H1 (cell line): ENCODE results near the gene GPD1. TPM values are rescaled to one million over a fixed set of nuclear protein-coding genes. Genes with fewer than 3 reads are reported as not detected.

Experiments
- CTCF ChIA-PET: fragments of 300-600 bp; sonication (Branson Sonifier 250); formaldehyde crosslinking; loops from one replicate; lab custom pipeline; 2021; ENCODE audit not compliant: partially characterized antibody; lab: Charles Lee
- POLR2A ChIA-PET: fragments of 300-600 bp; sonication (Branson Sonifier 250); formaldehyde crosslinking; loops from one replicate; lab custom pipeline; 2021; ENCODE audit warnings: inconsistent platforms; ENCODE audit not compliant: partially characterized antibody; lab: Charles Lee
- DNase-seq, 2 experiments: peaks; one replicate each; pipeline versions ENCODE4 v3.0.0 to v3.0.0-alpha.2; 2010 to 2022; ENCODE audit warnings: low spot score in 2 of 2, low read depth in 1 of 2, mixed read lengths in 1 of 2
- FAIRE-seq: peaks from 2 replicates; lab custom pipeline; 2011; peaks lifted over from hg19 to GRCh38; lab: Jason Lieb, UNC
- H2AFZ ChIP-seq: 2 replicates; pipeline ENCODE4 v1.8.1; 2012; ENCODE audit warnings: low read length, inconsistent platforms
- H2AK5ac ChIP-seq: 2 replicates; pipeline ENCODE4 v1.6.1; 2013; ENCODE audit warnings: low read depth, low read length
- H2BK120ac ChIP-seq: replicated peaks from 2 replicates; pipeline ENCODE3; 2013; ENCODE audit warnings: low read depth, low read length, inconsistent platforms
- H2BK12ac ChIP-seq: 2 replicates; pipeline ENCODE4 v1.6.1; 2013; ENCODE audit warnings: low read depth, low read length
- H2BK15ac ChIP-seq: 2 replicates; pipeline ENCODE4 v1.6.1; 2013; ENCODE audit warnings: low read length
- H2BK20ac ChIP-seq: 2 replicates; pipeline ENCODE4 v1.6.1; 2013; ENCODE audit warnings: low read length
- H2BK5ac ChIP-seq: 2 replicates; pipeline ENCODE4 v1.6.1; 2013; ENCODE audit warnings: low read depth, low read length
- H3K14ac ChIP-seq: 2 replicates; pipeline ENCODE4 v1.6.1; 2013; ENCODE audit warnings: inconsistent platforms; ENCODE audit not compliant: insufficient read length
- H3K18ac ChIP-seq: 2 replicates; pipeline ENCODE4 v1.6.1; 2013; ENCODE audit warnings: low read length; ENCODE audit errors: extremely low read depth
- H3K23ac ChIP-seq: 2 replicates; pipeline ENCODE4 v1.6.1; 2013; ENCODE audit warnings: inconsistent platforms; ENCODE audit not compliant: insufficient read length
- H3K23me2 ChIP-seq: 2 replicates; pipeline ENCODE4 v1.6.1; 2013; ENCODE audit warnings: low read depth, low read length
- H3K27ac ChIP-seq: 2 replicates; pipeline ENCODE4 v1.6.1; 2011; ENCODE audit warnings: low read depth, low read length, inconsistent platforms
- H3K27me3 ChIP-seq, 4 experiments: replicated peaks in 1 of 4; 1 replicate in 1 of 4; 2 replicates in 3 of 4; pipeline versions ENCODE4 v1.6.1 to v1.8.1; 2011 to 2013; ENCODE audit warnings: low read length in 3 of 4, mild to moderate bottlenecking in 3 of 4, inconsistent platforms in 2 of 4, mixed read lengths in 2 of 4, moderate library complexity in 1 of 4; ENCODE audit not compliant: control insufficient read depth in 3 of 4, insufficient read depth in 3 of 4; ENCODE audit errors: extremely low read depth in 1 of 4
- H3K36me3 ChIP-seq, 4 experiments: 2 replicates each; pipeline versions ENCODE4 v1.6.1 to v1.8.1; 2011 to 2013; ENCODE audit warnings: mild to moderate bottlenecking in 4 of 4, low read length in 3 of 4, moderate library complexity in 2 of 4, control low read depth in 1 of 4, inconsistent platforms in 1 of 4; ENCODE audit not compliant: insufficient read depth in 4 of 4, control insufficient read depth in 2 of 4
- H3K4ac ChIP-seq: replicated peaks from 2 replicates; pipeline ENCODE3; 2013; ENCODE audit warnings: low read length, low read depth, mixed read lengths, inconsistent platforms; ENCODE audit not compliant: insufficient read length
- H3K4me1 ChIP-seq, 4 experiments: replicated peaks in 1 of 4; 1 replicate in 1 of 4; 2 replicates in 3 of 4; pipeline versions ENCODE4 v1.6.1 to v1.8.1; 2011 to 2013; ENCODE audit warnings: low read length in 3 of 4, inconsistent platforms in 2 of 4, mixed read lengths in 1 of 4; ENCODE audit not compliant: insufficient read depth in 4 of 4, control insufficient read depth in 3 of 4
- H3K4me2 ChIP-seq, 2 experiments: 2 replicates each; pipeline versions ENCODE4 v1.6.1 to v1.8.1; 2011 to 2013; ENCODE audit warnings: low read depth in 2 of 2, low read length in 2 of 2, control low read depth in 1 of 2, inconsistent platforms in 1 of 2, mild to moderate bottlenecking in 1 of 2; ENCODE audit not compliant: insufficient read depth in 1 of 2
- H3K4me3 ChIP-seq, 4 experiments: fragments of 200-600, 300-600 bp in 1 of 4; sonication (generic), shearing (Covaris generic), sonication (Bioruptor Twin) in 1 of 4; 2 replicates each; pipeline versions ENCODE4 v1.5.1 to v1.8.1; 2011 to 2016; ENCODE audit warnings: low read length in 4 of 4, low read depth in 3 of 4, control low read depth in 2 of 4, inconsistent platforms in 2 of 4, mild to moderate bottlenecking in 2 of 4, mixed read lengths in 1 of 4, moderate library complexity in 1 of 4; ENCODE audit not compliant: insufficient read depth in 2 of 4; ENCODE audit errors: extremely low read depth in 1 of 4
- H3K56ac ChIP-seq: replicated peaks from 2 replicates; pipeline ENCODE3; 2013; ENCODE audit warnings: low read depth, mild to moderate bottlenecking, mixed read lengths, low read length, inconsistent platforms; ENCODE audit not compliant: insufficient read length
- H3K79me1 ChIP-seq: 2 replicates; pipeline ENCODE4 v1.6.1; 2013; ENCODE audit warnings: low read depth, low read length, control low read depth
- H3K79me2 ChIP-seq, 2 experiments: 2 replicates each; pipeline versions ENCODE4 v1.6.1 to v1.8.1; 2012 to 2013; ENCODE audit warnings: low read length in 2 of 2, mild to moderate bottlenecking in 2 of 2, inconsistent platforms in 1 of 2; ENCODE audit not compliant: insufficient read depth in 2 of 2, control insufficient read depth in 1 of 2
- H3K9ac ChIP-seq, 4 experiments: replicated peaks in 1 of 4; 1 replicate in 1 of 4; 2 replicates in 3 of 4; pipeline versions ENCODE4 v1.6.1 to v1.8.1; 2011 to 2013; ENCODE audit warnings: low read depth in 3 of 4, low read length in 3 of 4, control low read depth in 2 of 4, mild to moderate bottlenecking in 2 of 4, moderate library complexity in 2 of 4, inconsistent platforms in 1 of 4; ENCODE audit errors: extremely low read depth in 1 of 4
- H3K9me3 ChIP-seq, 2 experiments: 2 replicates each; pipeline versions ENCODE4 v1.6.1 to v1.8.1; 2012 to 2013; ENCODE audit warnings: mild to moderate bottlenecking in 2 of 2, moderate library complexity in 2 of 2, control low read depth in 1 of 2, inconsistent platforms in 1 of 2, low read depth in 1 of 2, low read length in 1 of 2, mixed read lengths in 1 of 2; ENCODE audit not compliant: insufficient read depth in 2 of 2
- H4K20me1 ChIP-seq, 2 experiments: replicated peaks in 1 of 2; 2 replicates each; pipeline versions ENCODE3 to v1.8.1; 2011 to 2013; ENCODE audit warnings: inconsistent platforms in 2 of 2, low read length in 2 of 2, mild to moderate bottlenecking in 1 of 2; ENCODE audit not compliant: insufficient read depth in 2 of 2, control insufficient read depth in 1 of 2
- H4K5ac ChIP-seq: 2 replicates; pipeline ENCODE4 v1.6.1; 2013; ENCODE audit warnings: low read length, low read depth, mixed read lengths, inconsistent platforms; ENCODE audit not compliant: insufficient read length
- H4K8ac ChIP-seq: 2 replicates; pipeline ENCODE4 v1.8.0; 2013; ENCODE audit warnings: mild to moderate bottlenecking, moderate library complexity, low read length, inconsistent platforms; ENCODE audit not compliant: insufficient read depth; ENCODE audit errors: extremely low read depth
- H4K91ac ChIP-seq: replicated peaks from 2 replicates; pipeline ENCODE3; 2013; ENCODE audit warnings: low read length, mixed read lengths, inconsistent platforms; ENCODE audit not compliant: insufficient read length
- TBP ChIP-seq: IDR thresholded peaks from 2 replicates; pipeline ENCODE4 v1.6.1; 2011; ENCODE audit warnings: low read depth, low read length, improper control_type of control experiment
- WGBS, 2 experiments: shearing (Covaris generic) in 1 of 2; methylation state at CpG; one replicate each; pipeline versions ENCODE4 v1.1.6 to v1.1.7; 2013 to 2015; ENCODE audit warnings: low lambda C conversion rate in 2 of 2, mixed read lengths in 2 of 2, inconsistent platforms in 1 of 2, low coverage in 1 of 2, missing lambda C conversion rate in 1 of 2; ENCODE audit not compliant: insufficient replicate concordance in 2 of 2, insufficient coverage in 1 of 2, insufficient read length in 1 of 2; ENCODE audit errors: extremely low coverage in 1 of 2, missing lambda C conversion rate in 1 of 2; 5-methylcytosine and 5-hydroxymethylcytosine counted together
- polyA plus RNA-seq, 7 experiments: library from polyadenylated mRNA; depleted of rRNA in 3 of 7; stranded (reverse) in 5 of 7; unstranded in 2 of 7; fragments of >200 nt in 5 of 7; fragments of 200-250 nt in 2 of 7; gene quantifications; 1 replicate in 5 of 7; 2 replicates in 1 of 7; 4 replicates in 1 of 7; pipeline versions ENCODE4 v1.2.1 to v1.2.3, GENCODE V29; 2011 to 2013; ENCODE audit warnings: missing spikeins in 2 of 7, mixed read lengths in 2 of 7
- total RNA-seq: library from RNA; stranded (reverse); fragmentation: NEBNext Ultra II Directional; extraction: Animal tissue kit (Norgen Biotek cat#: 25700); gene quantifications from 2 replicates; pipeline ENCODE4 v1.2.1, GENCODE V29; 2021

GPD1 gene
- total and polyA plus RNA-seq, 2 of the 8 experiments (the other 6 are each of a cell fraction or from before 2014, with no cell fraction given): 0.45 to 0.74 TPM

GRCh38 chr12:50083301-50083700 lies 20.5 kb upstream of the GPD1 start:
- ChIA-PET POLR2A (interaction anchor here (1.1 to 25.0 kb wide), 6 partner anchors 8 to 84 kb away, joined by 3 to 457 read pairs (median 7); partner anchors contain the start of genes CERS5, COX14 and GPD1), CTCF (interaction anchor here (0.6 to 27.3 kb wide), 11 partner anchors 9 to 123 kb away, joined by 3 to 625 read pairs (median 4); partner anchors contain the start of genes CERS5, COX14 and GPD1)
- peaks cover 14 to 19% (median 18%) of the 10 kb centered on the region in 4 experiments for H3K36me3 ChIP-seq
- TF ChIP-seq TBP: no peak

More at GRCh38 chr12:50083301-50083700, 20.5 kb upstream of the GPD1 start:
- H3K79me2 ChIP-seq: peaks cover 0 to 22% of the 10 kb centered on the region in 2 experiments; a peak in 3 of 4 replicates
- H3K79me1 ChIP-seq: no peaks in the 10 kb centered on the region; the same call in 1 of the 2 replicates
- no peak overlapping the region for H3K9ac ChIP-seq
- no peak for DNase-seq
- no peaks in the 10 kb centered on the region for H3K9me3 ChIP-seq
- H2BK120ac ChIP-seq: no peak overlapping the region
- no peak overlapping the region for H2AK5ac ChIP-seq
- no peak overlapping the region for H4K91ac ChIP-seq
- peaks cover 0 to 15% (median 9%) of the 10 kb centered on the region in 4 experiments; a peak in 4 of 7 replicates for H3K27me3 ChIP-seq
- H2BK15ac ChIP-seq: no peak overlapping the region
- 94% methylated on average over 1 of the region's 1 CpG; no CpG with 5 or more reads in 1 of the 2 experiments for WGBS, 2 experiments
- peaks cover 0 to 8% (median 5%) of the 10 kb centered on the region in 4 experiments; a peak in 3 of 7 replicates for H3K4me1 ChIP-seq
- no peak overlapping the region for H3K4ac ChIP-seq
- no peak overlapping the region for H2BK5ac ChIP-seq
- no peak overlapping the region for H4K5ac ChIP-seq
- H3K23me2 ChIP-seq: peaks cover 9% of the 10 kb centered on the region
- H3K23ac ChIP-seq: no peak overlapping the region
- no peak overlapping the region for H3K27ac ChIP-seq
- H2BK20ac ChIP-seq: no peak overlapping the region
- no peak overlapping the region for H2AFZ ChIP-seq
- H3K4me2 ChIP-seq: no peak overlapping the region
- no peak overlapping the region for H3K18ac ChIP-seq
- no peak overlapping the region for H3K56ac ChIP-seq
- FAIRE-seq: no peak
- no peak overlapping the region for H3K14ac ChIP-seq
- H3K4me3 ChIP-seq: no peak overlapping the region
- no peak overlapping the region for H2BK12ac ChIP-seq
- H4K8ac ChIP-seq: no peak overlapping the region
- peaks cover 3 to 9% of the 10 kb centered on the region in 2 experiments for H4K20me1 ChIP-seq
